Lower leg skin (tissue), 4 donors: ENCODE measurements around the gene BRD7. TPM values are rescaled to one million over a fixed set of nuclear protein-coding genes. Genes with fewer than 3 reads are reported as not detected.

Experiments used
- DNase-seq, 2 donors: peaks; one replicate each; pipeline ENCODE4 v3.0.0-alpha.2; 2019; ENCODE audit warnings: low spot score in 2 of 2
- H3K4me3 ChIP-seq: fragments of 200-600 bp; sonication (generic); 2 replicates; pipeline ENCODE4 v1.5.1; 2017; ENCODE audit warnings: mild to moderate bottlenecking, low read depth; ENCODE audit not compliant: poor library complexity, severe bottlenecking
- POLR2A ChIP-seq, 2 donors: fragments of 450-650 bp; IDR thresholded peaks; one replicate each; pipeline ENCODE4 v1.6.1; 2016 to 2017; ENCODE audit warnings: antibody characterized with exemption in 2 of 2, mild to moderate bottlenecking in 1 of 2, moderate library complexity in 1 of 2
- WGBS, 2 donors: methylation state at CpG; one replicate each; pipeline ENCODE4 v1.1.5; 2018; 5-methylcytosine and 5-hydroxymethylcytosine counted together
- intact Hi-C: fragments of 100-400 bp; cut with DNase I; formaldehyde crosslinking; loops from one replicate; pipeline ENCODE4 v1.15.0; 2023; ENCODE audit warnings: low total_unique reads
- microRNA-seq, 2 donors: library from miRNA; unstranded; fragments of <30 nt; microRNA quantifications; one replicate each; pipeline ENCODE4, GENCODE V29; 2016; ENCODE audit warnings: borderline replicate concordance in 2 of 2, borderline number of aligned reads in 1 of 2
- total RNA-seq, 4 donors: library from RNA; depleted of rRNA; stranded (reverse); fragments of >200 nt; gene quantifications; one replicate each; pipeline ENCODE4 v1.1.0, GENCODE V29; 2016
- TF ChIP-seq, protein P1 (sequence below), 3 donors: fragments of 450-650 bp; IDR thresholded peaks; one replicate each; pipeline ENCODE4 v1.5.1; 2016; ENCODE audit warnings: antibody characterized with exemption in 3 of 3, mild to moderate bottlenecking in 3 of 3, moderate library complexity in 2 of 3

The BRD7 gene
- total RNA-seq, 4 donors from 2014 or later, result 48.6 to 86.3 (median 52.0) TPM

DNA sequence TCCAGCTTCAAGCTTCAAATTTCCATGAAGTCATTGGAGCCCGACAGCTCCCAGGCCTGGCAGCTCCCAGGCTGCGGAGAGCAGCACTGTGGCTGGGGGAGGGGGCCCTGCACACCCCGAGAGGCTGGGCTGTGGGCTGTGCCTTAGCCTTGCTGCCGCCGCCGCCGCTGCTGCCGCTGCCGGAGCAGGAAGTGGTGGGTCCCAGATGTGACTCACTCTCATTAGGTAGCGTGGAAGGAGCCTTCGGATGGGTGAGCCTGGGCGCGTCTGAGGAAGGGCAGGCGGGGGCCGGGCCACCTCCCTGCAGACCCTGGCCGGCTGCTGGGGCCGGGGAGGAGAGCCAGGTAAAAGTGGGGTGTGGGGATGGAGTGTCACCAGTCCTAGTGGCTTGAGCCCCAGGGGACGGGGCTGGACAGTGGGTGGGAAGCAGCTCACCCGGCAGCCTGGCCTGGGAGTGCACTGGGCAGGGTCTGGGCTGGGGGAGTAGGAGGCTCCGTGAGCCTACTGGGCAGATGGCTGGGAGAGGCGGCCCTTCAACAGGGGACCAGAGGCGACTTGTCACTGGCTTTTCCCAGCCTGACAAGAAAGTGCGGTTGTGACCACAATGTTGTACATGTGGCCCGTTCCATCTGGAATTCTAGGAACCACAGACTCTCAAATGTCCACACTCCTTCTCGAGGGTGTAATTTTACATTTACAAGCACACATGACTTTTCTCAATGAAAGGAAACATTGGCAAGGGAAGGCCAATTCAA is 102.3 kb downstream of the BRD7 start, which contains the start of gene ADCY7:
Gene ADCY7 (plus strand): TSS at position 215 of the 755 bp plus-strand sequence. CDS start 21,629 bp downstream, outside the sequence.
- no peak within 1 kb of the TSS for H3K4me3 ChIP-seq
- intact Hi-C loops, result no loop called here
- peak in 1 of 2 donors; percentile 93 for DNase-seq
- TF ChIP-seq, protein P1, sequence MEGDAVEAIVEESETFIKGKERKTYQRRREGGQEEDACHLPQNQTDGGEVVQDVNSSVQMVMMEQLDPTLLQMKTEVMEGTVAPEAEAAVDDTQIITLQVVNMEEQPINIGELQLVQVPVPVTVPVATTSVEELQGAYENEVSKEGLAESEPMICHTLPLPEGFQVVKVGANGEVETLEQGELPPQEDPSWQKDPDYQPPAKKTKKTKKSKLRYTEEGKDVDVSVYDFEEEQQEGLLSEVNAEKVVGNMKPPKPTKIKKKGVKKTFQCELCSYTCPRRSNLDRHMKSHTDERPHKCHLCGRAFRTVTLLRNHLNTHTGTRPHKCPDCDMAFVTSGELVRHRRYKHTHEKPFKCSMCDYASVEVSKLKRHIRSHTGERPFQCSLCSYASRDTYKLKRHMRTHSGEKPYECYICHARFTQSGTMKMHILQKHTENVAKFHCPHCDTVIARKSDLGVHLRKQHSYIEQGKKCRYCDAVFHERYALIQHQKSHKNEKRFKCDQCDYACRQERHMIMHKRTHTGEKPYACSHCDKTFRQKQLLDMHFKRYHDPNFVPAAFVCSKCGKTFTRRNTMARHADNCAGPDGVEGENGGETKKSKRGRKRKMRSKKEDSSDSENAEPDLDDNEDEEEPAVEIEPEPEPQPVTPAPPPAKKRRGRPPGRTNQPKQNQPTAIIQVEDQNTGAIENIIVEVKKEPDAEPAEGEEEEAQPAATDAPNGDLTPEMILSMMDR (IDR thresholded peaks at IDR 0.05), result no peak
- TF ChIP-seq POLR2A (IDR thresholded peaks at IDR 0.05), result no peak
- WGBS, 2 donors, result 5 to 13% methylated on average over 24 to 25 of the region's 25 CpGs

Small RNA genes lying within 50 kb of the gene (microRNA-seq; reads per million reads assigned to microRNA genes)
- 0 to 0.68 reads per million in 2 donors for gene MIR6771

Other genes with a start within 250 kb of the BRD7 start
- 10 to 100 TPM in 3 of 4 donors, 1 to 10 TPM in 1; 9.1 to 14.7 (median 12.6) TPM for gene TENT4B, start 215.7 kb downstream of the BRD7 start, total RNA-seq
- 10 to 100 TPM; 14.0 to 28.2 (median 21.0) TPM for gene ADCY7, start 102.4 kb downstream of the BRD7 start, total RNA-seq
- gene NKD1, start 179.4 kb upstream of the BRD7 start, total RNA-seq, result 10 to 100 TPM in 1 of 4 donors, 1 to 10 TPM in 3; 5.1 to 15.2 (median 7.2) TPM